H1 (cell line): ENCODE results near the gene NR5A2.

Experiments used
- CHD2 ChIP-seq: IDR thresholded peaks from 2 replicates; pipeline ENCODE4 v1.6.1; 2012; ENCODE audit warnings: low read length, improper control_type of control experiment
- CREB1 ChIP-seq: IDR thresholded peaks from 2 replicates; pipeline ENCODE4 v1.6.1; 2012; ENCODE audit warnings: inconsistent platforms
- EZH2 ChIP-seq: fragments of 200-600 bp; sonication (generic); IDR thresholded peaks from 2 replicates; pipeline ENCODE4 v1.7.1; 2012; ENCODE audit warnings: low read depth, mild to moderate bottlenecking, moderate library complexity, low read length, inconsistent platforms; ENCODE audit not compliant: severe bottlenecking
- GTF2F1 ChIP-seq: IDR thresholded peaks from 2 replicates; pipeline ENCODE4 v1.6.1; 2012; ENCODE audit warnings: low read depth, low read length, improper control_type of control experiment, borderline replicate concordance
- POLR2A ChIP-seq, 2 experiments: IDR thresholded peaks; 1 replicate in 1 of 2; 2 replicates in 1 of 2; pipeline ENCODE4 v1.6.1; 2011; ENCODE audit warnings: low read depth in 2 of 2, low read length in 2 of 2, mild to moderate bottlenecking in 2 of 2; ENCODE audit errors: control extremely low read depth in 1 of 2
- SAP30 ChIP-seq: fragments of 300-600 bp; sonication (generic); IDR thresholded peaks from 2 replicates; pipeline ENCODE4 v1.7.1; 2012; ENCODE audit warnings: low read length, moderate library complexity, mild to moderate bottlenecking, inconsistent platforms; ENCODE audit not compliant: insufficient read depth, insufficient replicate concordance
- SIRT6 ChIP-seq: IDR thresholded peaks from one replicate; pipeline ENCODE4 v1.7.1; 2012; ENCODE audit warnings: low read length, inconsistent platforms
- YY1 ChIP-seq: IDR thresholded peaks from 2 replicates; pipeline ENCODE4 v1.6.1; 2011; ENCODE audit warnings: low read depth, mild to moderate bottlenecking, low read length
- TF ChIP-seq, protein P1 (sequence below), 3 experiments: IDR thresholded peaks; 1 replicate in 2 of 3; 2 replicates in 1 of 3; pipeline versions ENCODE4 v1.5.1 to v1.6.1; 2011; ENCODE audit warnings: low read length in 3 of 3, mild to moderate bottlenecking in 3 of 3, inconsistent platforms in 2 of 3, low read depth in 1 of 3, moderate library complexity in 1 of 3; ENCODE audit not compliant: insufficient read depth in 1 of 3; ENCODE audit errors: control extremely low read depth in 1 of 3
- TF ChIP-seq, protein P2 (sequence below): IDR thresholded peaks from 2 replicates; pipeline ENCODE4 v1.6.1; 2012; ENCODE audit warnings: low read length, inconsistent platforms

DNA sequence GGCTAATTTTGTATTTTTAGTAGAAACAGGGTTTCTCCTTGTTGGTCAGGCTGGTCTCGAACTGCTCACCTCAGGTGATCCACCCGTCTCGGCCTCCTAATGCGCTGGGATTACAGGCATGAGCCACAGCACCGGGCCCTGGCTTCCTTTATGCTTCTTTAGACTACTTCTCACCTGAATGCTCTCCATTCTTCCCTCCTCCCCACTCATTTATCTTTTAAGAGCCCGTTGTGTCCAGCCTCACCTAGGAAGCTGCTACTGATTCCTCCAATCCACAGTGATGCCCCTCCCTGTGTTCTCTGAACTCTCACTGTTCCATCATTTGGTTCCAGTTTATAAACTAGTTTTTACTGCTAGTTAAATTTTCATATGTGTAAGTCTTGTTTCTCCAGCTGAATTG lies 44.9 kb upstream of the NR5A2 start:
- TF ChIP-seq, protein P1, sequence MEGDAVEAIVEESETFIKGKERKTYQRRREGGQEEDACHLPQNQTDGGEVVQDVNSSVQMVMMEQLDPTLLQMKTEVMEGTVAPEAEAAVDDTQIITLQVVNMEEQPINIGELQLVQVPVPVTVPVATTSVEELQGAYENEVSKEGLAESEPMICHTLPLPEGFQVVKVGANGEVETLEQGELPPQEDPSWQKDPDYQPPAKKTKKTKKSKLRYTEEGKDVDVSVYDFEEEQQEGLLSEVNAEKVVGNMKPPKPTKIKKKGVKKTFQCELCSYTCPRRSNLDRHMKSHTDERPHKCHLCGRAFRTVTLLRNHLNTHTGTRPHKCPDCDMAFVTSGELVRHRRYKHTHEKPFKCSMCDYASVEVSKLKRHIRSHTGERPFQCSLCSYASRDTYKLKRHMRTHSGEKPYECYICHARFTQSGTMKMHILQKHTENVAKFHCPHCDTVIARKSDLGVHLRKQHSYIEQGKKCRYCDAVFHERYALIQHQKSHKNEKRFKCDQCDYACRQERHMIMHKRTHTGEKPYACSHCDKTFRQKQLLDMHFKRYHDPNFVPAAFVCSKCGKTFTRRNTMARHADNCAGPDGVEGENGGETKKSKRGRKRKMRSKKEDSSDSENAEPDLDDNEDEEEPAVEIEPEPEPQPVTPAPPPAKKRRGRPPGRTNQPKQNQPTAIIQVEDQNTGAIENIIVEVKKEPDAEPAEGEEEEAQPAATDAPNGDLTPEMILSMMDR (IDR thresholded peaks at IDR 0.05; ENCODE audit: control extremely low read depth in 1 of 3, insufficient read depth in 1 of 3, low read depth in 1 of 3, low read length in 3 of 3): no peak
- TF ChIP-seq CREB1: no peak
- TF ChIP-seq, protein P2, sequence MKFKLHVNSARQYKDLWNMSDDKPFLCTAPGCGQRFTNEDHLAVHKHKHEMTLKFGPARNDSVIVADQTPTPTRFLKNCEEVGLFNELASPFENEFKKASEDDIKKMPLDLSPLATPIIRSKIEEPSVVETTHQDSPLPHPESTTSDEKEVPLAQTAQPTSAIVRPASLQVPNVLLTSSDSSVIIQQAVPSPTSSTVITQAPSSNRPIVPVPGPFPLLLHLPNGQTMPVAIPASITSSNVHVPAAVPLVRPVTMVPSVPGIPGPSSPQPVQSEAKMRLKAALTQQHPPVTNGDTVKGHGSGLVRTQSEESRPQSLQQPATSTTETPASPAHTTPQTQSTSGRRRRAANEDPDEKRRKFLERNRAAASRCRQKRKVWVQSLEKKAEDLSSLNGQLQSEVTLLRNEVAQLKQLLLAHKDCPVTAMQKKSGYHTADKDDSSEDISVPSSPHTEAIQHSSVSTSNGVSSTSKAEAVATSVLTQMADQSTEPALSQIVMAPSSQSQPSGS: no peak
- TF ChIP-seq POLR2A (IDR thresholded peaks at IDR 0.05; ENCODE audit: control extremely low read depth in 1 of 2, low read depth in 2 of 2, low read length in 2 of 2): no peak
- no peak for TF ChIP-seq SAP30
- TF ChIP-seq CHD2: no peak
- no peak for TF ChIP-seq YY1
- no peak for TF ChIP-seq GTF2F1
- TF ChIP-seq SIRT6: no peak
- TF ChIP-seq EZH2: no peak
